CD4-positive, alpha-beta T cell treated with Interleukin-10 for 1 hour (primary cell): Measurements from ENCODE around the gene TIMM17B.

ENCODE experiments used
- DNase-seq: peaks from one replicate; pipeline ENCODE4 v3.0.0-alpha.2; 2020

Gene TIMM17B

DNA sequence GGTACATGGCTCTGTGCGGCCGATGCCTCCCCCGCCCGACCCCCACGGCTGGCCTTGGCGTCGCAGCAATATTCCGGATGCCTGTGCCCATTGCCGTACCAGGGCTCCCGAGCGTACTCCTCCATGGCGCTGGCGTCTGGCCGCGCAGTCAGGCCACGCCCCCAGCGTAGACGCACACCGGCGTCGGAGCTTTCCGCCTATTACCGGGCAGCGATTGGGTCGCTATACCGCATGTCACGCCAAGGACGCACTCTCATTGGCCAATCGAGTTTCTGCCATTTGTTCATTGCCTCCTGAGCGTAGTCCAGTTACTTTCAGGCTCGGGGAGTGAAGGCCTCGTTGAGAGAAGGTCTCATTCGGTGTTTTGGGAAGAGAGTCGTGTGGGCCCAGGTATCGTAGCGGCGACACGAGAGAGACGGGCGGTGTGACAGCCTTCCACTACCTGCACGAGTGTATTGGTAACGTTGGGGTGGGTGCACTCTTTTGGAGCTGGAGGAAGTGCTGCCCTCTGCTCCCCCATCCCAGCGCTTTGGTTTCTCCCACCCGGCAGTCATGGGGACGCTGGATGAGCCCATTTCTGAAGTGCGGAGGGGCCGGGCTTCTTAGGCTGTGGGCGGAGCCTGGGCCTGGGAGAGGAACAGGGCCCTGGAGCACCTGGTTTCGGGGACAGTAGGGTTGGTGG is at the start of gene TIMM17B, which contains the start of gene PQBP1:
Gene TIMM17B, minus strand, starts transcription at position 144 of the 682 bp plus-strand sequence. Its CDS starts 19 bp downstream, at position 125.
Gene PQBP1, plus strand, starts transcription at position 306 of the 682 bp plus-strand sequence. CDS start 580 bp downstream, outside the sequence.
- DNase-seq = peak; percentile 93

DNA sequence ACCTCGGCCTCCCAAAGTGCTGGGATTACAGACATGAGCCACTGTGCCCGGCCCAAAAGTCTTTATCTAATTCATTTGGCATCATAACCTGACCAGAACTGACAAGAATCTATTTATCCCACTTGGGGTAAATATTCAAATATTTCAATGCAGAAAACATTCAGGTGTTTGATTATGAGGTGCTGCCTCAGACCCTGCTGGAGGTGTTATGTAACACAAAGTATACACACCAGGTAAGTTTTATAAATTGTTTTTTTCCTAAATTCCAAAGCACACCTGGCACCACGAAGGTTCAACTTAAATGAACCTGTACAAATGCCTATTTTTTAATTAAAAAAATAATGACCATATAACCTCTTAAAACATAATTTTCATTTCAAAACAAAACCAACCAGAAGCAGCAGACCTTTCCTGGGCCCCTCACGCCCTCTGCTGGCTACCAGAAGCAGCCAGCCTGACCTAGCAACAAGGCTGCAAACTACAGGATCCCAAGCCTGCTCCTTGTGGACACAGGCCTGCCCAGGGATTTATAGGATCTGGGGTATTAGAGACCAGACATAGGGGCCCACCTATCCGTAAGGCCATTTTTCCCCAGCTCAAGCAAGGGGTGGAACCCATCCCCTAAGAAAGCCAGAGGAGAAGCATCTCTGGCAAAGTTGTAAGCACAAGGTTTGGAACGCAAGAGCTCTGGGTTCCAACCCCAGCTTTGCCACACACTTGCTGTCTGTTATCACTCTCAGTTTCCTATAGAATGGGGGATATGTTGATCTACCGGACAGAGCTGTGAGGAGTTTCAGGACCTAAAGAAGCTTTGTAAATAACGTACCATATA is 48.2 kb upstream of the TIMM17B start:
- peak; percentile 69 for DNase-seq

DNA sequence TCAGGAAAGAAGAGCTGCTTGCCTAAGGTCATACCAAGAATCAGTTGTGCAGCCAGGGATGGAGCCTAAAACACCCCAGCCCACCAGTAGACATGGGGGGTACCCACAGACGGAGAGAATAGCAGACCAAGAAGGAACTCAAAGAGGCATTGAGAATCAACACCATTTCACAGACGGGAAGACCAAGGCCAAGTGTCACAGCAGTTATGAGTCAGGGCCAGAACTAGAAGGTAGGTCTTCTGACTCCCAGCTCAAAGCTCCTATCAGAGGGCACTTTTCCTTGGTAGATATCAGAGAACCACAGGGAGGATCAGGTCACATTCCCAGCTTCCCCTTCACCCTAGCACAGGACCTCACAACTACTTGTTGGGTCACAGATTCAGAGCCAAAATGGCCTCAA is 45.3 kb upstream of the TIMM17B start:
- DNase-seq = no peak

DNA sequence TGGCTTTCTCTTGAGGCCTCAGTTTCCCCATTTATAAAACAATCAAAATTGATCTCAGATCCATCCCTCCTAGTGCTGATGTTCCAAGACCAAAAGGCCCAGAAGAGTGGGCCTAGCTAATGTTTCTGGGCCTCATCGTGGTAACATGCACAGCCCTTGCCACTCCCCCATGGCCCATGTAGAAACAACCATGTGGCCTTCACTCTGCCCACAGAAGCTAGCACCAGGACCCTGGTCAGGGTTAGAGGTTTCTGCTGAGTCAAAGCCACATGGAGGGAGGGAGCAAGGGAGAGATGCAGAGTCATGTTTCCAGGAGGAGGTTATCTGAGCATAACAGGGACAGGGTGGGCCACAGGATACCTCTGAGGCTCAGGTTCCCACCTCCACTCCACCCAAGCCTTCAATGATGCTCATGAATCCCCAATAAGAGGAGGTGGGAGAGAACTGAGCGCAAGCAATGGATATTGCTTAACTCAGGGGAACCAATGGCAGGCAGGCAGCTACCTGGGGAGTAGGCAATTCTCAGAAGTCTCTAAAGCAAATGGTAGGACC is 42.9 kb upstream of the TIMM17B start:
- peak; percentile 22 for DNase-seq

DNA sequence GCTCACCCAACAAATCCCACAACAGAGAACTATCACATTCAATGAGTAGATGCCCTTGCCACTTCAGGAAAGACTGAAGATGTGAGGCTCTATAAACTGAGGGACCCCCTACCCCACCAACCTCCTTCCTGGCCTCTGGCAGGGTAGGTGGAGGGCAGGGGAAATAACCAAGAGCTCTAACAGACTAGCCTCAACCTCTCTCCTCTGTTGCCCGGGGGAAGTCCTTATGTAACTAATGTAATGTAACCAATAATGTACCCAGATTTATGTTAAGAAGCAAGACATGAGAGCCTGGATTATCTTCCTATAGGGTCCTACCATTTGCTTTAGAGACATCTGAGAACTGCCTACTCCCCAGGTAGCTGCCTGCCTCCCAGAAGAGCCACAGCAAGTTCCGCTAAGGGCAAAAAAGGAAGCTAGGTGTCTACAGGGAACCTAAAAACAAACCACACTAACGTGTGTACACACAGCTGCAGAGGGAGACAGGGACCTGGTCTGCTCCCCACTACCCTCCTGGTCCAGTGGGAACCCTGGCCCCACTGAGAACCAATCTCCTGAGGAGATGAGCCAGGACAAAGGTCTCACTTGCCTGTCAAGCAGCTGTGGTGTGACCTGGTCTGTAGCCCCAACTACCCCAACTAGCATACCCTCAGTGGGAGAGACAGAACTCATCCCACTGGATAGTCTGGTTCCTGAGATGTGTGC is 42.1 kb upstream of the TIMM17B start:
- peak; percentile 70 for DNase-seq

DNA sequence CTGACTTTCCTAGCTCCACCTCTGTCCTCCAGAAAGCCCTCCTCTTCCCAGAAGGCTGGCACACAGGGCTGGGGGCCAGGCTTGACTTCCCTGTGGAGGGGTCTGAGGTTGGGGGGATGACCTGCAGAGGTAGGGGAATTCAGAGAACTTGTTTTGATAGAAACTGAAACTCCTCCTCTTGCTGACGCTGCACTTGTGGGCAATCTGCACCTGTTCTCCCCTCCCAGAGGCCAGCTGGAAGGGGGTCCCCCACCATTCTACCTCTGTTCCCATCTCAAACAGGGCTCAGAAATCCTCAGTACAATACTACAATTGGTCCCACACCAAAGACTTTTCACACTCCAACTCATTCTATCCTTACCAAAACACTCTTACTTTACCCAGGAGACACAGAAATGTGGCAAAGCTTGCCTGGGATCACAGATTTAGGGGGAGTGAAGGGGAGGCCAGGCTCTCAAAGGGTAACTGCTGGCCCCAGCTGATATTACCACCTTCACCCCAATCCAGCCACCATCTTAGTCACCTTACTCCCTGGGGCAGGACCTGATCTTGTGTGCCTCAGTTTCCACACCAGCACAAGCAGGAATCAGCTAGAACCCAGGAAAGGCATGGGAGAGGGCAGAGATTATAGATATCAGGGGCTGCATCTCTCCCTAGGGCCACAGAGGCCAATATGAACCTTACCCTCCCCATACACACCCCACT is 41.3 kb upstream of the TIMM17B start:
- peak; percentile 91 for DNase-seq

DNA sequence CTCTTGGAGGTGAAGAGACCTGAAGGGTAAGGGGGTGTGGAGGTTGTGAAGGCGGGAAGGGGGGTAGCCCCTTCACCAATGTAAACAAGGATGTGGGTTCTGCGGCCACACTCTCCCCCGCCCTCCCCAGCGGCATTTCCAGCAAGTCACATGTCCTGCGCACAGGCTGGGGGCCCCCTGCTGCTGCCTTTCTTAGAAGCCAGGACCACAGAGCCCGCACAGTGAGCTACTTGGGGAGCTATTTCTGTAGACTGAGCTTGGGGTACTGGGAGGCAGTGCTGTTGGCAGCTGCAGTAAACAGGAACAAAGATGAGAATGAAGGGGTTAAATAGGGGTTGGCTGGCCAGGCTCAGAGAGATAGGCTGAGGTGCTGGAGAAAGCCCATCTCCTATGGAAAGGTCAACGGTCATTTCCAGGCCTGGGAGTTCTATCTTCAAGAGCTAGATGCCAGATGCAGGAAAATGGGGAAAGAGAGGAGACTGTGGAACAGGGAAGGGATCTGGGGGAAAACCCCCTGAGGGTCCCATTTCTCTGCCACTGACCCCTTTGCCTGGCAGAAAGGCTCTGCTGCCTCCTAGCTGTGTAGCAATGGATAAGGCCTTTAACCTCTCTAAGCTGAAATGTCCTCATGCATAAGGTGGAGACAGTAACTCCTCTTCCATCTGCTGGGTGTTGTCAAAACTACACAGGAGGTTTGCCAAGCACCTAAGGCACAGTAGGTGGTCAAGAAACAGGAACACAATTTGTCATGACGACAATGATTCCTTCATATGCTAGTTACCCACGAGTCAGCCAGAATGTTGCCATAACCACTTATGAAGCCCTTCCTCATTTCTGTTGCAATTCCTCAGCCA is 39.7 kb upstream of the TIMM17B start:
- peak; percentile 94 for DNase-seq

DNA sequence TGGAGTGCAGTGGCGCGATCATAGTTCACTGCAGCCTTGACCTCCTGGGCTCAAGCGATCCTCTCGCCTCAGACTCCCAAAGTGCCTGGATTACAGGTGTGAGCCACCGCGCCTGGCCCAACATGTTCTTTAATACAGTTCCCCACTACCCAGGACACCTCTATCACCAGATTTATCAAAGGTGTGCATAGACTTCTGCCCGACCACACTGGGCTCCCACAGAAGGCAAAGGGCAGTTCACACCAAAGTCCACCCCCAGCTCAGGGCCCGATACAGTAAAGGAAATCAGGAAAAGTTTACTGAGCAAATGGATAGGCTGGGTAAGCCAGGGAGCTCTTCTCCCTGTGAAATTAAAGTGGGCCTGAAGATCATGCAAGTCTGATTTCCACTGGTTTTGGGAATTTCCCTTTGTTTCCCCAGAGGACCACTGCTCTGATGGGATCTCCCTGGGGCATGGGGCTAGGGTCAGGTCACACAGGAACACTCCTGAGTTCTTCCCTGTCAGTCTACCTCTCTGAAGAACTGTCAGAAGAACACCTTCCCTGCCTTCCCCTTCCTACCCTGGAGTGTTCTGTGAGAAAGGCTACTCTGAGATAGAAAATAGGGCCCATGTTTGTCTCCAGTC is 39.0 kb upstream of the TIMM17B start:
- DNase-seq = peak; percentile 23

DNA sequence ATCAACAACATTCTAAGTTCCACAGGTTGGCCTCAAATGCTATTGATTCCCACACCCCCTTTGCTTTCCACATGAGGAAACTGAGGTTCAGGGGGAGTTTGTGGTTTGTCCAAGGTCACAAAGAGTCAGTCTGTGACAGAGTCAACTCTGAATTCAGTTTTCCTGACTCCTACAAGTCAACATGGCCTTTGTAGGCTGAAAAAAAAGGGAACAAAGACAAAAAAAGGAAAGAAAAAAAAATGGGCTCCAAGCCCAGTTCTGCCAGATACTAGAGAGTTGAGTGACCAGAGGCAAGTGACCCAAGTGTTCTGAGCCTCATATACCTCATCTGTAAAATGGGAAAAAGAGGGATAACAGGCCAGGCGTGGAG is 37.7 kb upstream of the TIMM17B start:
- DNase-seq = no peak

DNA sequence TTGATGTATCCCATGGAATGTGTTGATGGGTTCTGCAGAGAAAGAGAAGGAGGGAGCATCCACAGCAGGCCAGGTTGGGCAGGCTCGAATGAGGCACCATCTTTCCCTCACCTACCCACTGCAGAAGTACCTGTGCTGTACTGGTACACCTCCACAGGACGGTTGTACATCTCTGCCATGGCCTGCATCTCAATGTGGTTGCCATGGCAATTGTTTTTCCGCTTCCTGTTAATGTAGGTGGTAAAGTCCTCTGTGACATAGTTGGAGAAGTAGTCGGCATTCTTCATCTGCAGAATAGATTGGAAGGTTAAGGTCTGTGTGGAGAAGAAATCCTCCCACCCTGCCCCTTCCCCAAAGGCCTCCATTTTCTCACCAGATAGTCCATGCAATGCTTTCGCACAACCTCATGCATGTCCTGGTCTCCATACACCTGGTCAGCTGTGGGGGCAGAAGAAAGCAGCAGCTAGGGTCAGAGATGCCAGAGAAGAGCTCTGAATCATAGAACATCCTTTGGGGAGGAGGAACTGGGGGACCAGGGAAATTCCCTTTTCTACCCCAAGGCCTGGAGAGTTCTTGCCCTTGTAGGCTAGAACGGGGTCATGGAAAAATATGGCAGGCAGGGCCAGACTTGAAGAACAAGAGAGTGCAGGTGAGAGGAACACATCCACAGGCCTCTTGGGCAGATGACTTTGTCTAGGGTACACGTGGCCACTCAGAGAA is 37.2 kb upstream of the TIMM17B start:
- peak; percentile 82 for DNase-seq

DNA sequence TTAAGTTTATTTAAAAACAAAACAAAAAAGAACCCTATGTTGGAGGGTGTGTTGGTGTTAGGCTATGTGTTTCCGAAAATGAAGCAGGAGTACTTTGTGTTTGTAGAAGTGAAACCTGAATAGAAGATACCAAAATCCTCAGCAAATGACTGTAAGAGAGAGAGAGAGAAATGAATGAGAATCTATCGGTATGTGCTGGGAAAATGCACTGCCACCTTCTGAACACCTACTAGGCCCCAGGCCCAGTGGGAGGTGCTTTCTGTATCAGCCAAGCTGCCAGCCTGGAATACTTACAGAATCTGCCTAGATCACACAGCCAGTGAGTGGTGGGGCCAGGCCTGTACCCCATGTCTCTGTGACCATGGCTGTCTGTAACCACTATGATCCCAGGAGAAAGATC is 36.2 kb upstream of the TIMM17B start:
- no peak for DNase-seq

DNA sequence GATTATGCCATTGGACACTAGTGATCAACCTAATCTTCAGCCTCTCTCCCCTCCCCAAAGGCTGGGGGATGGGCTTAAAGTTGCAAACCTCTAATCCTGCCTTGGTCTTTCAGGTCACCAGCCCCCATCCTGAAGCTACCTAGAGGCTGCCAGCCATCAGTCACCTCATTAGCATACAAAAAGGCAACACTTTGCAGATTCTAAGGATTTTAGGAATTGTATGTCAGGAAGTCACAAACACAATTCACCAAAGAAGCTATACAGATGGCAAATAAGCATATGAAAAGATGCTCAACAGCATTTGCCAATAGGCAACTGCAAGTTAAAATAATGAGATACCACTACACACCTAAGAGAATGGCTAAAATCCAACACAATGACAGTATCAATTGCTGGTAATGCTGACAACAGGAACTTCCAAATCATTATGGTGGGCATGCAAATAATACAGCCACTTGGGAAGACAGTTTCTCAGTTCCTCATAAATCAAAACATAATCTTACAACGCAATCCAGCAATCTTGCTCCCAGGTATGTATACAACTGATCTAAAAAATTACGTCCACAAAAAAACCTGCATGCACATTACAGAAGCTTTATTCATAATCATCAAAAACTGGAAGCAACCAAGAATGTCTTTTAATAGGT is 30.3 kb upstream of the TIMM17B start:
- no peak for DNase-seq

DNA sequence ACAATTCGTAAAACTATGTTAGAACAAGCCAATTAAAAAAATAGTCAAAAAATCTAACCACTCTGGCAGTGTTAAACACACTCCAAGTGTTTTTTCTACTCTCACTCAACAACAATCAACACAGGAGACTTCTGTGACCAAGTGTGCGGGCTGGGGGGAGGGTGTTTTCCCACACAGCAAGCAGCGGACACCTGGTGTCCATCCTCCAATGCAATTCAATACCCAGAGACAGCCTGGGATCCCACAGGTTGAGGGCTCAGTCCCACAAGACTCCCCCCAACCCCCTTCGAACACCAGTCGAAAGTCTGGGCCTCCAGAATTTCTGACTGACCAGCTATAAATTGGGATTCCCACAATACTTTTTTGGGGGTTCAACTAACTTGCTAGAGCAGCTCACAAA is 29.6 kb upstream of the TIMM17B start:
- no peak for DNase-seq

DNA sequence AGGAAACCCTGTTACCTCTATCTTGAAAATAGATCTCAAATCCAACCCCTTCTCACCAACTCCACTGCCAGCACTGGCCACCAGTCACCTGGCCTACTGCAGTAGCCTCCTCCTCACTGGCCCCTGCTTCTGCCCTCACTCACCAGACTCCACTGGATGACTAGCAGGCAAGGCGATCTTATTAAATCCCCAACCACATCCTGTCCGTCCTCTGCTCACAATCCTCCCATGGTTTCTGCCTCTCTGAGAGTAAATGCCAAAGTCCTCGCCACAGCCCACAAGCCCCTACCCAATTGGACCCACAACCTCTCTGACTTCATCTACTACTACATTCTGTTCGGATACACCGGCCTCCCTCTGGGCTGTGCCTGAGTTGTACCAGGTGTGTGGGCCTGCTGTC is 26.7 kb upstream of the TIMM17B start:
- DNase-seq = no peak

DNA sequence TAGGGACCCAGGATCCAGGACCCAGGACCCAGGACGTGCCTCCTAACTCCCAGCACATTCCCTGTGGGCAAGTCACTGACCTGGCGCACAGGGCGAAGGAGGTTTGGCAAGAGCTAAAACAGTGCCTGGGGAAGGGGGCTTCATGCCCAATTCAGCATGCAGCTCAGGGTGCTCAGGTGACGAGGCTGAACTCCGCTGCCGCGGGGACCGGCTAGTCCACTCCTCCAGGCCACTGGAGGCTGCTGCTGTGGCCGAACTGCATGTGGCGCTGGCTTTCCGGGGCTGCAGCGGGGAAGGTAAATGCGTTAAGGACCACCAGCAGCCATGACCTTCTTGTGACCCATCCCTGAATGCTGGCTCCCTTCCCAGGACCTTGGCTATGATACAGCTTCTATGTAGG is 26.2 kb upstream of the TIMM17B start:
- no peak for DNase-seq

DNA sequence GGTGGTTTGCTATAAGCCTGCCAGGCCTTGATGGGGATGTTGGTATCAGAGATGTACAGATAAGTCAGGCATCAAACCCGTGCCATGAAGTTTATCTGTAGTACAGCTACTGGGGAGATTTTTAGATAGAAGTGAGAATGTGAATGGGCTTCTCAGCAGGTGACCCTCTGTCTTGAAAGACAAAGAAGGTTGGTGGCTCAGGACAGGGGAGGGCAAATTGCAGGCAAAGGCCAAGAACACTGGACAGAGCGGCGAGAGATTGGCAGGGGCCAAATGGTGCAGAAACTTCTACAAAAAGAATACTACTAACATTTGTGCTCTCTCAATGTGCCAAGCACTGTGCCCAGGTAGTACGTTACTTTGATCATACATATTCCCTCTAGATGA is 23.1 kb upstream of the TIMM17B start:
- no peak for DNase-seq

DNA sequence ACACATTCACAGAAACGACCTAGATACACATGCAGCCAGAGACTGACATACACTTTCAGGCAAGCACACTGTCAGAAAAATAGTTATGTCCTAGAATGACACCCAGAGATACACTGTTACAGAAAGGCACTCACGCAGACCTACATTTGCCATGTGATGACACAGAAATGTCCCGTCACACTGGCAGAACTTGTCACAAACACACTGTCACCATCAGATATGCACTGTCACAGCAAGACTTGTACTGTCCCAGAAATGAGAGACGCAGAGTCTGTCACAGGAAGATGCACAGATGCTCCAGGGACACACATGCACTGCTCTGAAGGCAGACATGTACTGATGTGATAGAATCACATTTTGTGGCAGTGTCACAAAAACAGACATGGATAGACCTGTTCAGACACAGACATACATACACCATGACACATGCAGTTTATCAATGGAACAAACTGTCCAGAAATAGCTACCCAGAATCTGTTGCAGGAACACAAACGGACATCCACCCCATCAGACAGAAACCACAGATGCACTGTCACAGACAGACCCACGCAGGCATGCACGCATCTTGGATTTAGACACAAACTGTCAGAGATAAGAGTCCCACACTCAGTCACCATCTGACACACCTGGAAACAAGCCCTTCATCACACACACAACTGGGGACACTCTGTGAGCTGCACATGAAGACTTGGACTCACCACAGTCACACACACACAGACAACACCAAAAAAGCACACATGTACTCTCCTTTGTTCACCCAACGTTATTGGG is 22.6 kb upstream of the TIMM17B start:
- DNase-seq = peak; percentile 65

DNA sequence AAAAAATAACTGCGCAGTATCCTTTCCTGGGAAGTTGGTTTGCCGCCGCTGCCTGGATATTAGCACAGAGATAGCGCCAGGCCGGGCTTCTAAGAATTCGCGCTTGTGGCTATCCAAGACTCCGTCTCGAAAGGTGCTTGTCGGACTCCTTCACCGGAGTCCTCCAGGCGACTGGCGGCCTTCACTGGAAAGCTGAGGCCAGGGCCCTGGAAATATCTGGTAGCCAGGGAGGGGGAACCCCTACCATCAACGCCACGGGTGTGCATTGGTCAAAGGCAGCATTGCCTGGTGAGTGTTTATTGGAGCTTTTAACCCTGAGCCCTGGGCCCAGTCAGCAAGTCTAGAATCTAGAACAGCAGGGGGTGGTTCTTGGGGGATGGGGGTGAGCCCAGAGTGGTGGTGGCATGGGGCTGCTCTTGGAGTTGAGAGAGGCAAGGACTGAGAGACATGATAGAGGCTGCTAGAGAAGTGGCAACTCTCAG is 21.8 kb upstream of the TIMM17B start:
- peak; percentile 66 for DNase-seq
